Prostate gland (tissue), 2 donors: Measurements from ENCODE around the gene GNG14.

Experiments used
- CTCF ChIP-seq, 4 experiments: fragments of 200-600 bp in 2 of 4; fragments of 450-650 bp in 2 of 4; sonication (generic) in 2 of 4; IDR thresholded peaks; 1 replicate in 3 of 4; 2 replicates in 1 of 4; pipeline ENCODE4 v1.5.1; 2016 to 2019; ENCODE audit warnings: antibody characterized with exemption in 4 of 4, mild to moderate bottlenecking in 2 of 4, moderate library complexity in 2 of 4
- POLR2A ChIP-seq: fragments of 450-650 bp; IDR thresholded peaks from one replicate; pipeline ENCODE4 v1.6.1; 2016; ENCODE audit warnings: antibody characterized with exemption, mild to moderate bottlenecking
- POLR2AphosphoS5 ChIP-seq: sonication (generic); formaldehyde crosslinking; IDR thresholded peaks from one replicate; pipeline ENCODE4 v1.6.1; 2017; ENCODE audit warnings: antibody characterized with exemption

GRCh38 chr19:12648088-12648487, 39.7 kb upstream of the GNG14 start:
- TF ChIP-seq POLR2AphosphoS5 (no peak), CTCF (IDR thresholded peaks at IDR 0.05) (peak in 1 of 4 experiments; percentile 29), POLR2A (no peak)
